Liver (tissue), 3 donors: ENCODE measurements around the gene ATP6AP1.

Experiments
- ATF3 ChIP-seq: IDR thresholded peaks from 2 replicates; pipeline ENCODE4 v1.6.1; 2016; ENCODE audit warnings: antibody characterized with exemption
- CTCF ChIP-seq: fragments of 150-350 bp; IDR thresholded peaks from 2 replicates; pipeline ENCODE4 v1.5.1; 2017; ENCODE audit warnings: improper control_type of control experiment, low read depth, low read length; ENCODE audit not compliant: missing input control
- FOXA1 ChIP-seq: IDR thresholded peaks from 2 replicates; pipeline ENCODE4 v1.6.1; 2016; ENCODE audit warnings: antibody characterized with exemption
- GABPA ChIP-seq, 2 donors: IDR thresholded peaks in 1 of 2; conservative IDR thresholded peaks in 1 of 2; 2 replicates each; pipeline ENCODE4 v1.6.1; 2016; ENCODE audit warnings: antibody characterized with exemption in 2 of 2, mild to moderate bottlenecking in 1 of 2, moderate library complexity in 1 of 2
- JUND ChIP-seq, 2 donors: IDR thresholded peaks; 2 replicates each; pipeline ENCODE4 v1.6.1; 2016; ENCODE audit warnings: antibody characterized with exemption in 2 of 2
- MAX ChIP-seq: IDR thresholded peaks from 2 replicates; pipeline ENCODE4 v1.6.1; 2016; ENCODE audit warnings: antibody characterized with exemption
- RAD21 ChIP-seq, 2 donors: IDR thresholded peaks; 2 replicates each; pipeline ENCODE4 v1.6.1; 2016; ENCODE audit warnings: antibody characterized with exemption in 2 of 2, mild to moderate bottlenecking in 2 of 2
- REST ChIP-seq: IDR thresholded peaks from 2 replicates; pipeline ENCODE4 v1.6.1; 2016; ENCODE audit warnings: antibody characterized with exemption, mild to moderate bottlenecking
- RXRA ChIP-seq, 2 donors: IDR thresholded peaks; 2 replicates each; pipeline ENCODE4 v1.6.1; 2017 to 2018; ENCODE audit warnings: antibody characterized with exemption in 2 of 2, mild to moderate bottlenecking in 1 of 2
- SP1 ChIP-seq: IDR thresholded peaks from 2 replicates; pipeline ENCODE4 v1.6.1; 2018; ENCODE audit warnings: antibody characterized with exemption, mild to moderate bottlenecking
- TAF1 ChIP-seq: conservative IDR thresholded peaks from 2 replicates; pipeline ENCODE4 v1.6.1; 2016; ENCODE audit warnings: antibody characterized with exemption, mild to moderate bottlenecking
- YY1 ChIP-seq: IDR thresholded peaks from 2 replicates; pipeline ENCODE4 v1.6.1; 2016; ENCODE audit warnings: antibody characterized with exemption, mild to moderate bottlenecking
- donor health status: healthy.
- donor health status: healthy.

- no peak for TF ChIP-seq FOXA1
- TF ChIP-seq CTCF: no peak
- TF ChIP-seq JUND (IDR thresholded peaks at IDR 0.05): no peak
- no peak for TF ChIP-seq RAD21 (IDR thresholded peaks at IDR 0.05)
- no peak for TF ChIP-seq REST
- TF ChIP-seq YY1: no peak
- TF ChIP-seq MAX: no peak
- no peak for TF ChIP-seq RXRA (IDR thresholded peaks at IDR 0.05)
- no peak for TF ChIP-seq SP1
- TF ChIP-seq TAF1: no peak
- no peak for TF ChIP-seq ATF3
- TF ChIP-seq GABPA (IDR thresholded peaks at IDR 0.05 in 1 of 2, conservative IDR thresholded peaks at IDR 0.05 in 1 of 2): no peak
Observed at GRCh38 chrX:154468217-154468616, 39.7 kb downstream of the ATP6AP1 start.
